NCI-H2171 treated with DMSO at 0.1 percent for 48 hours (cell line): ENCODE measurements around the gene MTG2.

Experiments used
- DNase-seq: peaks from one replicate; lab custom pipeline; 2025; lab: John Stamatoyannopoulos, UW

The MTG2 gene

GRCh38 chr20:62186887-62187866 is 4.3 kb downstream of the MTG2 start:
- no peak for DNase-seq

- DNase-seq, result no peak
Measured at GRCh38 chr20:62190639-62191411, 8.0 kb downstream of the MTG2 start.

GRCh38 chr20:62191781-62192559 is 9.1 kb downstream of the MTG2 start:
- no peak for DNase-seq

DNA sequence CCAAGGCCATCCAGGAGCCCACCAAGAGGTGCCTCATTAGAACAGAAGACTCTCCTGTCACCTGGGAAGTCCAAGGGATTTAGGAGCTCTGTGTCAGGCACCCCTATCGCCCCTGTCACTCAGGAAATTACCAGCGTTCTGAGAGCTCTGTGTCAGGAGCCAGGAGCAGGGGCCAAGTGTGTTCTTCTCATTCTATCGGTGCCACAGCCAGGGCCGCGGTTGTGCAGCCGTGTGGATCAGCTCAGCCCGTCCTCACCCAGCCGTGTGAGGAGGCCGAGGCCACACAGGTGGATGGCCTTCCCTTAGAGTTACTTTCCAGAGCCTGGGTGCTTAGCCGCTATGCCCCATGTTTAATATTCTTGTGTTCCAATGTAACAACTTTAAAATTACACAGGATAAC is 9.8 kb downstream of the MTG2 start:
- no peak for DNase-seq

DNA sequence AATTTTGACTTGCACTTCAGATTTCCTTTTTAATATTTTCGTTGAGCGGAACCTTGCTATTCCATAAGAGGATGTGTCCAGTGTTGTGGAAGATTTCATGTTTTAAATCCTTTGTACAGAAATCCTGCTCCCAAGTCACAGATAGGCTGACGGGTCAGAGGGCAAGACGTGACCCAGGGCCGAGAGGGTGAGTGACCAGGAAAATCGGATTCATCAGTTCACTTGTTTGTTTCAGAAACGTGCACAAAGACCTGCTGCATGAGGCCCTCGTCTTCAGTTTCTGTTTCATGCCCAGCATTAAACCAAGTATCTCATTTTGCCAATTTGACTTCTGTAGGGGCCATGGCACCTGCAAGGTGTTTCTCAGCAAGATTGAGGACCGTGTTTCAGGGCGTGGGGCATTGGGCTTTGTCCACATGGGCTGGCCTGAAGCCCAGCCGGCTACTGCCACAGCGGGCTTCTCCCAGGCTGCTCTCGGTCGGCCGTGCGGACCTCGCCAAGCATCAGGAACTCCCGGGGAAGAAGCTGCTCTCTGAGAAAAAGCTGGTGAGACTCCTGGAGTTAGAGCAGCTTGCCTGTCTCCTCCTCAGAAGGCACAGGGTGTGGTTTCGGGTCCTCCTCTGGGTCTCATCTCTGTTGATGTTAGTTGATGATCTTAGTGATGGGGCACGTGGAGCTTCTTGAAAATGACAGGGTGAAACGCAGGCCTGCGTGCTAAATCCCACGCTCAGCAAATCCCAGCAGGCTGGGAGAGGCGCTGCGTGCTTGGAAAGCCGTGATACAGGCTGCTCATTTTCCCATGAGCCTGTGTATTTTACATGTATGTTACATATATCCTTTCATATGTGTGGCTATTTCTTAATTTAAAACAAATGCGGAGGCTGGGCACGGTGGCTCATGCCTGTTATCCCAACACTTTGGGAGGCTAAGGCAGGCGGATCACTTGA is 10.5 kb downstream of the MTG2 start:
- no peak for DNase-seq

GRCh38 chr20:62195075-62195405 is 12.2 kb downstream of the MTG2 start:
- DNase-seq, result no peak

GRCh38 chr20:62195736-62196135 is 12.9 kb downstream of the MTG2 start:
- no peak for DNase-seq

DNA sequence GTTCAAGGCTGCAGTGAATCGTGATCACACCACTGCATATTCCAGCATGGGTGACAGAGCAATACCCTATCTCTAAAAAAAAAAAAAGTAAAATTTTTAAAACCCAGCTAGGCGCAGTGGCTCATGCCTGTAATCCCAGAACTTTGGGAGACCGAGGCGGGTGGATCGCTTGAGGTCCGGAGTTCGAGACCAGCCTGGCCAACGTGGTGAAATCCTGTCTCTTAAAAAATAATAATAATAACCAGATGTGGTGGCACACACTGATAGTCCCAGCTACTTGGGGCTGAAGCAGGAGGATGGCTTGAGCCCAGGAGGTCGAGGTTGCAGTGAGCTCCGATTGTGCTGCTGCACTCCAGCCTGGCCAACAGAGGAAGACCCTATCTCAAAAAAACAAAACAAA is 13.5 kb downstream of the MTG2 start:
- DNase-seq, result no peak

GRCh38 chr20:62197311-62197710 is 14.5 kb downstream of the MTG2 start:
- DNase-seq, result no peak

DNA sequence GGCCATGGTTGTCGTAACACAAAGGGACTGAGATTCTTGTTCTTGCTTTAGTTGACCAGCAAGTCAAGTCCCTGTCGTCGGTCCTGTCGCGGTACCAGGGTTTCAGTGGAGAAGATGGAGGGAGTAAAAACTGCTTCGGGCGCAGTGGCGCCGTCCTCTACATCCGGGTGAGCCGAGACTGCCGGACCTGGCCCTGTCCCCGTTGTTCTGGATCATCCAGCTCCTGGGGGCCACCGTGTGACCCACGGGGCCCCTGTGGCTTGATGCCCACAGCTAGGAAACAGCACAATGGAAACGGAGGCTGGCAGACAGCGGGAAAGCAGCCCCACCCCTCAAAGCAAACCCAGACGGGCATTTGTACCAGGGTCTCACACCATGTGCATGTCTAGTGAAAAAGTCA is 15.0 kb downstream of the MTG2 start:
- DNase-seq, result no peak

- no peak for DNase-seq
Measured at GRCh38 chr20:62198496-62198895, 15.7 kb downstream of the MTG2 start.

GRCh38 chr20:62198931-62199330 is 16.1 kb downstream of the MTG2 start:
- DNase-seq, result no peak

DNA sequence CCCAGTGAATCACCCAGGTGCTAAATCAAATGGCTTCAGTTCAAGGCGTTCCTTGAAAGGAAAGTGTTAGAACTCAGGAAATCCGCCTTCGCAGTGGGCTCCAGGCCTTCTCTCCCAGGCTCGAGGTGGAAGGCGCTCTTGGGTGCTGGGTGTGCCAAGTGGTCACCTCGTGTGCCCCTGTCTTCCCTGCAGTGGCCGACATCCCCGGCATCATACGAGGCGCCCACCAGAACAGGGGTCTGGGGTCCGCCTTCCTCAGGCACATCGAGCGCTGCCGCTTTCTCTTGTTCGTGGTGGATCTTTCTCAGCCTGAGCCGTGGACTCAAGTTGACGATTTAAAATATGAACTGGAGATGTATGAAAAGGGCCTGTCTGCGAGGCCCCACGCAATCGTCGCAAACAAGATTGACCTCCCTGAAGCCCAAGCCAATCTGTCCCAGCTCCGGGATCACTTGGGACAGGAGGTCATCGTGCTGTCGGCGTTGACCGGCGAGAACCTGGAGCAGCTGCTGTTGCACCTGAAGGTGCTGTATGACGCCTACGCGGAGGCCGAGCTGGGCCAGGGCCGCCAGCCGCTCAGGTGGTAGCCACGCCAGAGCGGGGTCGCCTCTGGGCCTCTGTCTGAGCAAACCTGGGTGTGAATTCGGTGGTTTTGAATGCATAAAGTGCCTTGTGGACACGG is 17.8 kb downstream of the MTG2 start:
- no peak for DNase-seq

- DNase-seq, result peak; percentile 51
Measured at GRCh38 chr20:62201173-62202082, 18.6 kb downstream of the MTG2 start.

DNA sequence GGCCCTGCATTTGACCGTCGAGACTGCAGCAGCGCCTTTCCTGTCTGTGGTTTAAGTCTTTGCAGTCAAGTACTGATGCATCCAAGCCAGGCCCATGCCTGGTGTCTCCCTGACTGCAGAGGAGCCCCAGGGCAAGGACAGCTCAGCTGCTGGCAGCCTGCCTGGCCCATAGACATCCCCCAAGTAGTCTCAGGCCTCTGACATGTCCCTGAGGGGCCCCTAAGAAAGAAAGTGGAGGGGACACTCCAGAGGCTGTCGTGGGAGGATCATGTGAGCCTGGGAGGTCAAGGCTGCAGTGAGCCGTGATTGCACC is 19.2 kb downstream of the MTG2 start:
- no peak for DNase-seq

GRCh38 chr20:62202676-62203377 is 20.0 kb downstream of the MTG2 start:
- no peak for DNase-seq

DNA sequence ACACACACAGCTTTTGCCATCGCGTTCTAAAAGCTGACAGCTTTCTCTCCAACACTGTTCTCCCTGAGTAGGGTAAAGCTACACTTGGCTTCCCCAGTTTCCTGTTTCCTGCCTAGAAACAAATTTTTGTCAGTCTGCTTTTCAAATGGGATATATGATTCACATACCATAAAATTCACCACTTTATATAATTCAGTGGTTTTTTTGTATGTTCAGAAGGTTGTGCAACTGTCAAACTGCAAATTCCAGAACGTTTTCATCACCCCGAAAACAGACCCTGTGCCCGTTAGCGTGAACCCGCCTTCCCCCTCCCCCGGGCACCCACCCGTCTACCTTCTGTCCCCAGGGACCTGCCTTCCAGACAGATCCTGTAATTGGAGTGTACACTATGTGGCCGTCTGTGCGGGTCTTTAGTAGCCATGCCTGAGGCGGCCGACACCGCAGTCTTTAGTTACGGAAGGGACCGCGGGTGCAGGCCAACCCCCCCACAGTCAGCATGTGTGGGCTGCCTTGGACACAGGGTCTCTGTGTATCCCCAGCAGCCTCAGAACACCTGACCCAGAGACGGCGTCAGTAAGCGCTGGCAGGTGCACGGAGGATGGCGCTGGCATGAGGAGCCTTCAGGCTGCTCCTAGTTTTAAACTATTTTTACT is 20.7 kb downstream of the MTG2 start:
- peak; percentile 15 for DNase-seq

DNA sequence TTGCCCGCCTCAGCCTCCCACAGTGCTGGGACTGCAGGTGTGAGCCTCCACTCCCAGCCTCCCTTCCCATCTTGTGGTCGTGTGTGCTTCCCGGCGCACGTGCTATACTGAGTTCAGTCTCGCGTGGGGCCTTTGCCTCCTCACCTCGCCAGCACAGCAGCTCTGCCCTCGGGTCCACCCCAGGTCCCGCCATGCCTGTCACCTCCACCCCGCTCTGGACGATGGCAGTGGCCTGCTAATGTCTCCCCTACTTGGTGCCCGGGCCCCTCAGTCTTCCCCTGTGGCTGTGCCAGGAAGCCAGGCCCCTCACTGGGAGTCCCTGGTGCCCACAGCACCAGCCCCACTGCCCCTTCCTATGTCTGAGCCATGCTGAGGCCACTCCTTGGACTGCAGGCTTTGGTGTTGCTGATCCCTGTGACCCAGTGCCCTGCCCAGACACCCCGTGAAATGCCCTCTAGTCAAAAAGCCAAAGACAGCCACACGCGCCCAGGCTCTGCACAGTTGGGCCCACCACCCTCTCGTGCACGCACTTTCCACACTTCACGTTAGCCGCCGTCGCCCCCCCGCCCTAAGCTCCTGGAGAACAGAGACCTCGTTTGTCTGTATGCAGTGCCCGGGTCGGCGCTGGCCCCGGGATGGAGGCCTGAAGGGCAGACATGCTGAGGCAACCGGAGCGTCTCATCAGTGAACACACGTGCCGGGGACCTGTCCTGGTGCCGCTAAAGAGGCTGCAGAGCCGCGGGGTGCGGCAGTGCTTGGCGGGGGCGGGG is 23.0 kb downstream of the MTG2 start:
- DNase-seq, result no peak
